Neural progenitor cell (in vitro differentiated cells): ENCODE measurements around the gene STAT3.

Source experiments
- CTCF ChIP-seq: fragments of 200-600 bp; sonication (generic); IDR thresholded peaks from 2 replicates; pipeline ENCODE4 v1.5.1; 2017; ENCODE audit warnings: antibody characterized with exemption, mild to moderate bottlenecking
- EZH2 ChIP-seq: fragments of 200-600 bp; sonication (generic); IDR thresholded peaks from 2 replicates; pipeline ENCODE4 v1.6.1; 2017; ENCODE audit warnings: antibody characterized with exemption, mild to moderate bottlenecking, moderate library complexity

GRCh38 chr17:42276609-42277341 lies 111.5 kb downstream of the STAT3 start:
- TF ChIP-seq EZH2 (no peak), CTCF (no peak)
